GM12865 (cell line): ENCODE measurements around the gene CCL1.

Source experiments
- DNase-seq: peaks from one replicate; pipeline ENCODE4 v3.0.0; 2010; ENCODE audit warnings: low read depth
- H3K4me3 ChIP-seq: 2 replicates; pipeline ENCODE4 v1.5.1; 2011; ENCODE audit warnings: mild to moderate bottlenecking, low read depth, low read length, control low read depth
- TF ChIP-seq, protein P1 (sequence below): IDR thresholded peaks from 2 replicates; pipeline ENCODE4 v1.5.1; 2011; ENCODE audit warnings: low read length, control low read depth, low read depth, inconsistent platforms; ENCODE audit not compliant: insufficient read depth; ENCODE audit errors: missing control alignments

Gene CCL1

GRCh38 chr17:34374457-34374856, 11.4 kb upstream of the CCL1 start:
- no peak for DNase-seq
- no peak overlapping the region for H3K4me3 ChIP-seq
- TF ChIP-seq, protein P1, sequence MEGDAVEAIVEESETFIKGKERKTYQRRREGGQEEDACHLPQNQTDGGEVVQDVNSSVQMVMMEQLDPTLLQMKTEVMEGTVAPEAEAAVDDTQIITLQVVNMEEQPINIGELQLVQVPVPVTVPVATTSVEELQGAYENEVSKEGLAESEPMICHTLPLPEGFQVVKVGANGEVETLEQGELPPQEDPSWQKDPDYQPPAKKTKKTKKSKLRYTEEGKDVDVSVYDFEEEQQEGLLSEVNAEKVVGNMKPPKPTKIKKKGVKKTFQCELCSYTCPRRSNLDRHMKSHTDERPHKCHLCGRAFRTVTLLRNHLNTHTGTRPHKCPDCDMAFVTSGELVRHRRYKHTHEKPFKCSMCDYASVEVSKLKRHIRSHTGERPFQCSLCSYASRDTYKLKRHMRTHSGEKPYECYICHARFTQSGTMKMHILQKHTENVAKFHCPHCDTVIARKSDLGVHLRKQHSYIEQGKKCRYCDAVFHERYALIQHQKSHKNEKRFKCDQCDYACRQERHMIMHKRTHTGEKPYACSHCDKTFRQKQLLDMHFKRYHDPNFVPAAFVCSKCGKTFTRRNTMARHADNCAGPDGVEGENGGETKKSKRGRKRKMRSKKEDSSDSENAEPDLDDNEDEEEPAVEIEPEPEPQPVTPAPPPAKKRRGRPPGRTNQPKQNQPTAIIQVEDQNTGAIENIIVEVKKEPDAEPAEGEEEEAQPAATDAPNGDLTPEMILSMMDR = no peak

DNA sequence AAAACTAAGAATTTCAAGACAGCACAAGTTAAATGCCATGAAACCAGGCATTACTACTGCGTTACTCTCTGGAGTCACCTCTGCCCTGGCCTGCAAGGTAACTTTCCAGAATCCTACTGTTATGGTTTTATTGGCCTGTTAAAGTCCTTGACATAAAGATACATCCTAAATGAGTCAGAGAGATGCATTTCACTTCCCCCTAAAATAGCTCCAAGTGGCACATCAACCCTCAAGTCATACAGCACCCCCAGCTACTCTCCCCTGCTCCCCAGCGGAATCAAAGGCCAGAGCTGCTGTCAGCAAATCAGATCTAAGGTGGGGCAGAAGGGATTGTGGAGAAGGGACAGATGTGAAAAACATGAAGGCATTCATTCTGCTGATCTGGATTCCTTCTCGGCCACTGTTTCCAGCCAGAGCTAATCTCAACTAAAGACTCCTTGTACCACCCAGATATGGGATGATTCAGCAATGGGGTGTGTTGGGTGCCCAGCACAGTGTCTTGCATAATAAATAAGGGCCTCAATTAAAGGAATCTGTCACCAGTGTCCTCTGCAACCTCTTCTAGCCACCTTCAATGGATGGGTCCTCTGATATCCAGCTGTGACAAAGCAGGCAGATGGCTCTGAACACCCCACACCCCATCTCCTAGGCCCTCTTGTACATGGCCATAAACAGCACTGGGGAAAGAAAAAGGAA, 8.5 kb upstream of the CCL1 start:
- DNase-seq = no peak
- H3K4me3 ChIP-seq = no peak overlapping the region
- TF ChIP-seq, protein P1 = no peak

DNA sequence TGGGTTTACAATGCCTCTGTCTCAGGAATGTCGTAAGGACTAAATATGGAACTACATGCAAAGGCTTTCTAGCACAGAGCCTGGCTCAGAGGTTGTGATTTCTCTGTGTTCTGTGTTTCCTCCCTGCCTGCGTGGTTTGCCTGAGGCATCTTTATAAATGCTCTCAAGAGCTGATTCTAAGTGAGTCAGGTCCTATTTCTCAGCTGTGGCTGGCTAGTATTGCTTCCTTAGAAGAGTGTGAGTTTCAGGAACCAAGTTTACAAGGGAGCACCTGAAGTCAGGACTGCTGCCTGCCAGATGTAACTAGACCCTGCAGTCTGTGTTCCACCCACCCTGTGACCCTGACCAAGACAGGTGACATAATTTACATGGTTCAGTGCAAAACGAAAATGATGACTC, 8.0 kb upstream of the CCL1 start:
- TF ChIP-seq, protein P1 = no peak
- DNase-seq = peak; percentile 56
- H3K4me3 ChIP-seq = no peak overlapping the region

- H3K4me3 ChIP-seq = no peak overlapping the region
- no peak for DNase-seq
- TF ChIP-seq, protein P1 = no peak
These were observed 7.5 kb upstream of the CCL1 start for GRCh38 chr17:34370376-34370996.

DNA sequence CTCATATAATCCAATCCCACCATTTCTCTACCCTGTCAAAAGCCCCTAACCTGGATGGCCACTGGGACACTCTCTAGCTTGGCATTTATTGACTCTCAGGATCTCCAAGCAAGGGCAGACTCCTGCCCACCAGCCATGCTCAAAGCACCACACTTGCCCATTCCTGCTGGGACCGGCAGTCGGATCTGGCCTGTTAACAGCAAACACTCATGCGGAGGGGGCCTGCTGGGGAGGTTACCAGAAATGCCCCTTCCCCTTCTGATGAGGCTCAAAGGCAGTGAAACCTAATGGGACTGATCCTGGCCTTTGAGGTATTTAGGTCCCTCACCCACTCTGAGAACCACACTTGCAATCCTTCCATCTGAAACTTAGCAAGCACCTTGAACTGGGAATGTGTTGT, 6.5 kb upstream of the CCL1 start:
- no peak overlapping the region for H3K4me3 ChIP-seq
- TF ChIP-seq, protein P1 = no peak
- no peak for DNase-seq

DNA sequence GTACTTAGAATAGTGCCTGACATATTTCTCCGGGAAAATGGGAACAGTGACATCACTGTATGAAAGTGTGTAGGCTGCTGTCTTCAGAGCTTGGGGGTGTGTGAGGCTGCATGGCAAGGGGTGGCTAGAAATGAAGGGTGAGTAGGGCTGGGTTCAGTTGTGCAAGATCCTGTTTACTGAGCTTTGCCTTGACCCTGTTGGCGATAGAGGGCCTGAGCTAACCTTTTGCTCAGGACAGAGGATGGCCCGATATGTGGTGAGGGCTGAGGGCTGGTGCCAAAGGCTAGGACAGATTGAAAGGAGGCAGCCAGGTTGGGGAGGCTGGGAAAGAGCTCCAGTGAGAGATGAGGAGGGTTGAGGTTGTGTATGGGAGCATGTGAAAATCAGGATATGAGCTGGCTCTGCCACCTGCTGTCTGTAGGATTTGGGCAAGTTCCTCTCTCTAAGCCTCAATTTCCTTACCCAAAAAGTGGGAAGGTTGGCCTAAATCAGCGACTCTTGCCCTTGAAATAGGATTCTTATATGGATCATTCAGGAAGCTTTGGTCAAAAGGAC, 6.0 kb upstream of the CCL1 start:
- no peak overlapping the region for H3K4me3 ChIP-seq
- TF ChIP-seq, protein P1 = no peak
- no peak for DNase-seq
